NCI-H748 treated with DMSO at 0.1 percent for 48 hours (cell line): ENCODE measurements around the gene CROCC2.

Source experiments
- DNase-seq: peaks from one replicate; lab custom pipeline; 2025; lab: John Stamatoyannopoulos, UW

CROCC2 gene

GRCh38 chr2:240906141-240906910, at the start of gene CROCC2:
CROCC2 (plus strand) TSS chr2:240906336; CDS start chr2:240906514, 178 bp downstream.
- peak; percentile 62 for DNase-seq

GRCh38 chr2:240857039-240858008, 48.8 kb upstream of the CROCC2 start:
- DNase-seq: no peak

GRCh38 chr2:240858321-240858720, 47.8 kb upstream of the CROCC2 start:
- DNase-seq: no peak

- DNase-seq: no peak
Measured at GRCh38 chr2:240858871-240859270, 47.3 kb upstream of the CROCC2 start.

GRCh38 chr2:240861547-240861946, 44.6 kb upstream of the CROCC2 start:
- no peak for DNase-seq

- DNase-seq: no peak
Measured at GRCh38 chr2:240864475-240864874, 41.7 kb upstream of the CROCC2 start.

GRCh38 chr2:240865391-240865790, 40.7 kb upstream of the CROCC2 start:
- DNase-seq: no peak

GRCh38 chr2:240868286-240869108, 37.6 kb upstream of the CROCC2 start, which contains the start of gene AGXT:
AGXT (plus strand) TSS chr2:240868824; CDS start chr2:240868866, 42 bp downstream.
- DNase-seq: peak; percentile 68

- DNase-seq: no peak
Measured at GRCh38 chr2:240869109-240869955, 36.8 kb upstream of the CROCC2 start.

- DNase-seq: no peak
Measured at GRCh38 chr2:240869956-240870875, 35.9 kb upstream of the CROCC2 start.

- DNase-seq: no peak
Measured at GRCh38 chr2:240871071-240871958, 34.8 kb upstream of the CROCC2 start.

GRCh38 chr2:240872317-240873097, 33.6 kb upstream of the CROCC2 start:
- DNase-seq: no peak

GRCh38 chr2:240873098-240873788, 32.9 kb upstream of the CROCC2 start:
- DNase-seq: no peak

GRCh38 chr2:240873805-240874714, 32.1 kb upstream of the CROCC2 start:
- DNase-seq: no peak

GRCh38 chr2:240874715-240875227, 31.4 kb upstream of the CROCC2 start:
- no peak for DNase-seq
